Neural progenitor cell (in vitro differentiated cells): Measurements from ENCODE around the gene POM121C. TPM values are rescaled to one million over a fixed set of nuclear protein-coding genes. Genes with fewer than 3 reads are reported as not detected.

Source experiments
- small RNA-seq: library from RNA; depleted of rRNA; stranded (forward); fragments of <200 nt; gene quantifications from one replicate; pipeline ENCODE3, GENCODE V24; 2015
- total RNA-seq: library from RNA; depleted of rRNA; stranded (reverse); fragments of >200 nt; gene quantifications from 2 replicates; pipeline ENCODE4 v1.2.3, GENCODE V29; 2015; ENCODE audit warnings: low replicate concordance

The POM121C gene
- total RNA-seq, 1 donor from 2014 or later: 14.1 TPM

Small RNA genes lying within 50 kb of the gene (small RNA-seq; reads per million reads assigned to genes)
- gene AC211429.1 (not detected), gene RF00019 (not detected)

Other genes with a start within 250 kb of the POM121C start
- gene TRIM73, start 90.7 kb downstream of the POM121C start, total RNA-seq: 0.17 and 4.4 TPM in 2 replicates
- not detected in 2 replicates for gene SPDYE5, start 6.0 kb upstream of the POM121C start, total RNA-seq